ENCODE results near the gene AMY2B. TPM values are rescaled to one million over a fixed set of nuclear protein-coding genes. Genes with fewer than 3 reads are reported as not detected.

The AMY2B gene
- total and polyA plus RNA-seq, 2 of the 8 experiments (the other 6 are each of a cell fraction or from before 2014, with no cell fraction given), result 2.0 to 2.1 TPM

DNA sequence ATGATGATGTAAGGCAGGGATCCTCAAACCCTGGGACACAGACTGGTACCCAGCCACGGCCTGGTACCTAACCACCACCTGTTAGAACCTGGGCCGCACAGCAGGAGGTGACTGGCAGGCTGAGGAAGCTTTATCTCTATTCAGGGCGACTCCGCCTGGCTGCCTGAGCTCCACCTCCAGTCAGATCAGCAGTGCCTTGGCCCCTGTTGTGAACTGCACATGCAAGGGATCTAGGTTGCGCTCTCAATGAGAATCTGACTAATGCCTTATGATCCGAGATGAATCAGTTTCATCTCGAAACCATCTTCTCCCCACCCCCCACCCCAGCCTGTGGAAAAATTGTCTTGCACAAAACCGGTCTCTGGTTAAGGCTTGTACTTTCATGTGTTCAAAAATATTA, 41.6 kb upstream of the AMY2B start:
- no peak overlapping the region for H2AK5ac ChIP-seq (ENCODE audit: low read depth, low read length)
- H2BK5ac ChIP-seq (ENCODE audit: low read depth, low read length), result no peak overlapping the region
- DNase-seq (ENCODE audit: low read depth in 1 of 2, low spot score in 2 of 2), result no peak
- peaks cover 3% of the 10 kb centered on the region; the same call in 1 of the 2 replicates for H3K23me2 ChIP-seq (ENCODE audit: low read depth, low read length)
- POLR2A ChIA-PET (ENCODE audit: partially characterized antibody), result interaction anchor here (0.6 kb wide), 1 partner anchor 216 kb away, joined by 3 read pairs; no protein-coding TSS in a partner anchor
- H3K18ac ChIP-seq (ENCODE audit: extremely low read depth, low read length), result no peak overlapping the region
- H3K9me3 ChIP-seq (ENCODE audit: insufficient read depth in 2 of 2, low read depth in 1 of 2, low read length in 1 of 2), result no peaks in the 10 kb centered on the region; a peak in 1 of 4 replicates
- H3K79me1 ChIP-seq (ENCODE audit: low read depth, low read length), result no peaks in the 10 kb centered on the region; the same call in 1 of the 2 replicates
- no peak overlapping the region for H3K4me3 ChIP-seq (ENCODE audit: extremely low read depth in 1 of 4, insufficient read depth in 2 of 4, low read depth in 3 of 4, low read length in 4 of 4)
- H4K5ac ChIP-seq (ENCODE audit: insufficient read length, low read depth, low read length), result no peak overlapping the region
- peaks cover 0 to 15% (median 1%) of the 10 kb centered on the region in 4 experiments; a peak in 2 of 8 replicates for H3K36me3 ChIP-seq (ENCODE audit: control insufficient read depth in 2 of 4, insufficient read depth in 4 of 4, low read length in 3 of 4)
- no peak overlapping the region for H2AFZ ChIP-seq (ENCODE audit: low read length)
- no peak overlapping the region for H2BK20ac ChIP-seq (ENCODE audit: low read length)
- H3K23ac ChIP-seq (ENCODE audit: insufficient read length), result no peak overlapping the region
- no peaks in the 10 kb centered on the region for H3K27me3 ChIP-seq (replicated peaks in 1 of 4; ENCODE audit: control insufficient read depth in 3 of 4, extremely low read depth in 1 of 4, insufficient read depth in 3 of 4, low read length in 3 of 4)
- no peak overlapping the region for H2BK120ac ChIP-seq (replicated peaks; ENCODE audit: low read depth, low read length)
- peaks cover 0 to 2% (median 0%) of the 10 kb centered on the region in 4 experiments; a peak in 1 of 7 replicates for H3K4me1 ChIP-seq (replicated peaks in 1 of 4; ENCODE audit: control insufficient read depth in 3 of 4, insufficient read depth in 4 of 4, low read length in 3 of 4)
- no peak overlapping the region for H3K56ac ChIP-seq (replicated peaks; ENCODE audit: insufficient read length, low read depth, low read length)
- no peak overlapping the region for H3K4ac ChIP-seq (replicated peaks; ENCODE audit: insufficient read length, low read depth, low read length)
- no peak overlapping the region for H3K27ac ChIP-seq (ENCODE audit: low read depth, low read length)
- H4K20me1 ChIP-seq (replicated peaks in 1 of 2; ENCODE audit: control insufficient read depth in 1 of 2, insufficient read depth in 2 of 2, low read length in 2 of 2), result peaks cover 0 to 3% of the 10 kb centered on the region in 2 experiments
- H3K9ac ChIP-seq (replicated peaks in 1 of 4; ENCODE audit: extremely low read depth in 1 of 4, low read depth in 3 of 4, low read length in 3 of 4), result no peak overlapping the region
- 89% methylated on average over 8 of the region's 8 CpGs; no CpG with 5 or more reads in 1 of the 2 experiments for WGBS, 2 experiments (ENCODE audit: extremely low coverage in 1 of 2, insufficient coverage in 1 of 2, insufficient read length in 1 of 2, insufficient replicate concordance in 2 of 2, low coverage in 1 of 2, low lambda C conversion rate in 2 of 2, missing lambda C conversion rate in 1 of 2)
- no peak overlapping the region for H3K4me2 ChIP-seq (ENCODE audit: insufficient read depth in 1 of 2, low read depth in 2 of 2, low read length in 2 of 2)
- no peak overlapping the region for H2BK15ac ChIP-seq (ENCODE audit: low read length)
- no peak overlapping the region for H3K14ac ChIP-seq (ENCODE audit: insufficient read length)
- no peak overlapping the region for H4K8ac ChIP-seq (ENCODE audit: extremely low read depth, insufficient read depth, low read length)
- CTCF ChIA-PET (ENCODE audit: partially characterized antibody), result no interaction called here
- no peak for FAIRE-seq
- no peak overlapping the region for H2BK12ac ChIP-seq (ENCODE audit: low read depth, low read length)
- peaks cover 0 to 70% of the 10 kb centered on the region in 2 experiments; a peak in 2 of 4 replicates for H3K79me2 ChIP-seq (ENCODE audit: control insufficient read depth in 1 of 2, insufficient read depth in 2 of 2, low read length in 2 of 2)
- H4K91ac ChIP-seq (replicated peaks; ENCODE audit: insufficient read length, low read length), result no peak overlapping the region
- no peak for TF ChIP-seq BCL11A (IDR thresholded peaks at IDR 0.05; ENCODE audit: low read depth in 2 of 2, low read length in 2 of 2)
- TF ChIP-seq TEAD4 (IDR thresholded peaks at IDR 0.05; ENCODE audit: low read depth, low read length), result no peak
- no peak for TF ChIP-seq EP300 (IDR thresholded peaks at IDR 0.05; ENCODE audit: borderline replicate concordance in 1 of 2, low read depth in 2 of 2, low read length in 2 of 2)
- no peak for TF ChIP-seq SP1 (IDR thresholded peaks at IDR 0.05; ENCODE audit: low read depth, low read length)
- TF ChIP-seq, protein P1, sequence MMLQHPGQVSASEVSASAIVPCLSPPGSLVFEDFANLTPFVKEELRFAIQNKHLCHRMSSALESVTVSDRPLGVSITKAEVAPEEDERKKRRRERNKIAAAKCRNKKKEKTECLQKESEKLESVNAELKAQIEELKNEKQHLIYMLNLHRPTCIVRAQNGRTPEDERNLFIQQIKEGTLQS (IDR thresholded peaks at IDR 0.05; ENCODE audit: insufficient read depth, low read depth, low read length), result no peak
- no peak for TF ChIP-seq SUZ12 (IDR thresholded peaks at IDR 0.05; ENCODE audit: low read length)
- TF ChIP-seq RNF2 (IDR thresholded peaks at IDR 0.05; ENCODE audit: borderline replicate concordance, low read depth, low read length, missing control alignments, poor library complexity, severe bottlenecking), result no peak
- no peak for TF ChIP-seq HDAC2 (IDR thresholded peaks at IDR 0.05; ENCODE audit: borderline replicate concordance in 1 of 2, low read depth in 2 of 2, low read length in 2 of 2)
- TF ChIP-seq GABPA (IDR thresholded peaks at IDR 0.05; ENCODE audit: borderline replicate concordance, insufficient read depth, low read length), result no peak
